22Rv1 (cell line): ENCODE measurements around the gene A4GALT.

Experiments used
- H3K27ac ChIP-seq: fragments of 450-650 bp; 2 replicates; pipeline ENCODE4 v1.5.1; 2017
- CTCF ChIP-seq: fragments of 450-650 bp; IDR thresholded peaks from 2 replicates; pipeline ENCODE4 v1.5.1; 2017; ENCODE audit warnings: mild to moderate bottlenecking
- ZFX ChIP-seq: fragments of 450-650 bp; IDR thresholded peaks from 2 replicates; pipeline ENCODE4 v1.6.1; 2017; ENCODE audit warnings: antibody characterized with exemption, borderline replicate concordance

A4GALT gene

GRCh38 chr22:42644422-42645340 is 76.0 kb downstream of the A4GALT start:
- H3K27ac ChIP-seq, result no peak overlapping the region
- no peak for TF ChIP-seq CTCF
- TF ChIP-seq ZFX, result no peak

- TF ChIP-seq CTCF (no peak), ZFX (no peak)
- no peak overlapping the region for H3K27ac ChIP-seq
These were observed 76.8 kb downstream of the A4GALT start for GRCh38 chr22:42643634-42644421.

- no peak overlapping the region for H3K27ac ChIP-seq
- no peak for TF ChIP-seq ZFX
- TF ChIP-seq CTCF, result no peak
These were observed 77.7 kb downstream of the A4GALT start for GRCh38 chr22:42642806-42643633.
